Measurements from ENCODE around the gene KIF4A.

- TF ChIP-seq, protein P1, sequence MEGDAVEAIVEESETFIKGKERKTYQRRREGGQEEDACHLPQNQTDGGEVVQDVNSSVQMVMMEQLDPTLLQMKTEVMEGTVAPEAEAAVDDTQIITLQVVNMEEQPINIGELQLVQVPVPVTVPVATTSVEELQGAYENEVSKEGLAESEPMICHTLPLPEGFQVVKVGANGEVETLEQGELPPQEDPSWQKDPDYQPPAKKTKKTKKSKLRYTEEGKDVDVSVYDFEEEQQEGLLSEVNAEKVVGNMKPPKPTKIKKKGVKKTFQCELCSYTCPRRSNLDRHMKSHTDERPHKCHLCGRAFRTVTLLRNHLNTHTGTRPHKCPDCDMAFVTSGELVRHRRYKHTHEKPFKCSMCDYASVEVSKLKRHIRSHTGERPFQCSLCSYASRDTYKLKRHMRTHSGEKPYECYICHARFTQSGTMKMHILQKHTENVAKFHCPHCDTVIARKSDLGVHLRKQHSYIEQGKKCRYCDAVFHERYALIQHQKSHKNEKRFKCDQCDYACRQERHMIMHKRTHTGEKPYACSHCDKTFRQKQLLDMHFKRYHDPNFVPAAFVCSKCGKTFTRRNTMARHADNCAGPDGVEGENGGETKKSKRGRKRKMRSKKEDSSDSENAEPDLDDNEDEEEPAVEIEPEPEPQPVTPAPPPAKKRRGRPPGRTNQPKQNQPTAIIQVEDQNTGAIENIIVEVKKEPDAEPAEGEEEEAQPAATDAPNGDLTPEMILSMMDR (conservative IDR thresholded peaks at IDR 0.05; ENCODE audit: low read length): no peak
- TF ChIP-seq EZH2phosphoT487 (IDR thresholded peaks at IDR 0.05; ENCODE audit: borderline replicate concordance, low read depth, low read length): no peak
Observed at GRCh38 chrX:70360366-70360765, 70.5 kb downstream of the KIF4A start.

All from OCI-LY7 (cell line).